HG03159 (cell line): ENCODE measurements around the gene ATOX1.
"Not testable (repeated sequence)": the region's sequence is repeated elsewhere in the genome, so short reads cannot be mapped to it uniquely, and the experiment has no call there.

Source experiments
- ATAC-seq: cut with Tn5 transposase; IDR thresholded peaks from one replicate; pipeline ENCODE4 v1.9.1; 2021; ENCODE audit warnings: mild to moderate bottlenecking, moderate library complexity; ENCODE audit not compliant: unreplicated experiment

Gene ATOX1

GRCh38 chr5:151699071-151699901, 59.1 kb downstream of the ATOX1 start:
- ATAC-seq: no peak

- ATAC-seq: not testable (repeated sequence)
These were observed 60.4 kb downstream of the ATOX1 start for GRCh38 chr5:151698081-151698480.

GRCh38 chr5:151697452-151697851, 61.0 kb downstream of the ATOX1 start:
- no peak for ATAC-seq

GRCh38 chr5:151696470-151697061, 61.9 kb downstream of the ATOX1 start:
- no peak for ATAC-seq

- no peak for ATAC-seq
These were observed 63.0 kb downstream of the ATOX1 start for GRCh38 chr5:151695464-151695863.

- ATAC-seq: no peak
These were observed 64.4 kb downstream of the ATOX1 start for GRCh38 chr5:151694035-151694485.
